A549 treated with Hydrocortisone at 1 μM for 4 hours (cell line): Measurements from ENCODE around the gene CSNK1G2. TPM values are rescaled to one million over a fixed set of nuclear protein-coding genes. Genes with fewer than 3 reads are reported as not detected.

Experiments used
- total RNA-seq: library from RNA; stranded (reverse); fragments of 200-300 nt; extraction: Qiagen RNA extraction; gene quantifications from 5 replicates; pipeline ENCODE4 v1.2.3, GENCODE V29; 2022

CSNK1G2 gene
- total RNA-seq, result 37.9 to 49.6 TPM (median 45.6 TPM) in 5 replicates

DNA sequence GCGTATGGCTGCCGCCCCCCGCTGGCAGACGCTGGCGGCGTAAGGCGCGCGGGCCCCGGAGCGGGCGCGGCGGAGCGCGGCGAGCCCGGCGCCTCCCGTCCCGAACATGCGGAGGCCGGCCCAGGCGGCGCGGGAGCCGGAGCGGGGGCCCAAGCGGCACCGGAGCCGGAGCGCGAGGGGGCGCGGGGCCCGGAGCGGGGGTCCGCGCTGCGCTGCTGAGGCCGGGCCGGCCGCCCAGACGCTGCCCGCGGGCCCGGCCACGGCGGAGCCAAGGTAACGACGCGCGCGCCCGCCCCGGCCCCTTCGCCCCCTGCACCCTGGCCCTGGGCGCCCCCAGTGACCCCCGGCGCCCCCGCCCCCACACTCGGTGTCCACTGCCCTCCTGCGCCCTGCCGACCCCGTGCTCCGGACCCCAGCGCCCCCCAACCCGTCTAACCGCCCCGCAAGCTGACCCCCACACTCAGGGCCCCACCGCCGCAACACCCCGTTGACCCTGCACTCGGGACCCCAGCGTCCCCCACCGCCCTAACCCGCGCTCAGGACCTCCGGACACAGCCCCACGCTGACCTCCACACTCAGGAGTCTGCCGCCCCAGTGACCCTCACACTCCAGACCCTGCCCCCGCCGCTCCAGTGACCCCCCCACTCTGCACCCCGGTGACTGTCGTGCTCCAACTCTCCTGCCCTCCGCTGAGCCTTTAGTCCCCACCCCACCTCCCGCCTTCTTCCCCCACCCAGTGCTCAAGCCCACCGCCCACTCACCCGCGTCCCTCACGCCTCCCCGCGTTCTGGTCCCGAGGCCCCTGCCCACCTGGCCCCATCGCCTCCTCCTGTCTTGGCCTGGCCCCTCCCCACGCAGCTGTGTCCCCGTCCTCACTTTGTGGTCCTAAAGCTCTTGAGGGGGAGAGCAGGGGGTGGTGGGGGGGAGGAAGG lies at the start of gene CSNK1G2:
Gene CSNK1G2, plus strand, starts transcription at position 27 of the 932 bp plus-strand sequence. CDS start 28,601 bp downstream, outside the sequence.

DNA sequence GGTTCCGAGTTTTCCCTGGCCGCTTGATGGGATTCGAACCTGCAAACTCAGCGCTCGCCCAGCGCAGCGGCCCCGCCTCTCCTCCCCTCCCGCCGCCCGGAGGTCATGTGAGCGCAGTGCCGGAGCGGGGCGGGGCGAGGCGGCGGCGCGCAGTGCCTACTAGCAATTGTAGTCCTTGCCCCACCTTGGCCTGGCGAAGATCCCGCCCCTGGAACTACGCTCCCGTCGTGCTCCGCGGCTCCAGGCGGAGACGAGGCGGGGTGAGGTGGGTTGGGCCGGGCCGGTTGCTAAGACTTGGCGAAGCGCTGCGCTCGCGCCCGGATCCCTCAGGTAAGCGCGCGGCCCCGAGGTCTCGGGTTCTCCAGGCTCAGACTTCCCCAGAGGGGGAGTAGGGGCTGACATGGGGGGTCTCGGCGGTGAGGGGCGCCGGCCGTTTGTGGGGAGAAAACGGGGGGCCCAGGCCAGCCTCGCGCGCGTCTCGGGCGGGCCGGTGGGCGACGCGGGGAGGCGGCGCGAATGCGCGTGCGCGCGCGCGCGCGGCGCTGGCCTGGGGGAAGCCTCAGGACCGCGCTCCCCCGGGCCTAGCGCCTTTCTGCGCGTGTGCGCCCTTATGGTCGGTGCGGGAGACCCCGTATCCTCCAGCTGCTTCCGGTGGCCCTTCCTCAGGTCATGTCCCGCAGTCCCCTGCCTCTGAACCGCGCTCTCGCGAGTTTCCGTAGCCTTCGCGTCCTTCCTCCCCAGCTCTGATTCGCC lies 35.7 kb upstream of the CSNK1G2 start, which contains the start of the genes ADAT3 and SCAMP4:
Gene ADAT3, plus strand, starts transcription at position 290 of the 753 bp plus-strand sequence. CDS start 6,649 bp downstream, outside the sequence.
Gene SCAMP4, plus strand, starts transcription at position 290 of the 753 bp plus-strand sequence. CDS start 9,621 bp downstream, outside the sequence.

DNA sequence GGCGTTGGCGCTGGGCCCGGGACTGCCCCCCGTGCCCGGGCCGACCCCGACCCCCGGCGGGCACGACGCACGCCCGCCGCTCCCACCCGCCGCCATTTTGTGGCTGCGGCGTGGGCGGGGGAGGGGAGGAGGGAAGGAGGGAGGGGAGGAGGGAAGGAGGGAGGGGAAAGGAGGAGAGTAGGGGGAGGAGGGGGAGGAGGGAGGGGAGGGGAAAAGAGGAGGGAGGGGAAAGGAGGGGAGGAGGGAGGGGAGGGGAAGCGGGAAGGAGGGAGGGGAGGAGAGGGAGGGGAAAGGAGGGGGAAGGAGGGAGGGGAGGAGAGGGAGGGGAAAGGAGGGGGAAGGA lies 74.6 kb downstream of the CSNK1G2 start, which contains the start of gene BTBD2:
Gene BTBD2, minus strand, starts transcription at position 107 of the 343 bp plus-strand sequence. Its CDS starts 11 bp downstream, at position 96.

Other genes with a start within 250 kb of the CSNK1G2 start
- gene ONECUT3, start 187.7 kb upstream of the CSNK1G2 start, total RNA-seq, result not detected in 5 replicates
- gene ATP8B3, start 128.9 kb upstream of the CSNK1G2 start, total RNA-seq, result 2.6 to 3.6 TPM (median 3.3 TPM) in 5 replicates
- 18.4 to 20.5 TPM (median 19.5 TPM) in 5 replicates for gene REXO1, start 92.7 kb upstream of the CSNK1G2 start, total RNA-seq
- gene KLF16, start 77.6 kb upstream of the CSNK1G2 start, total RNA-seq, result 19.6 to 31.8 TPM (median 26.9 TPM) in 5 replicates
- gene ABHD17A, start 55.7 kb upstream of the CSNK1G2 start, total RNA-seq, result 21.2 to 37.9 TPM (median 35.0 TPM) in 5 replicates
- 2.7 to 6.1 TPM (median 4.6 TPM) in 5 replicates for gene ADAT3, start 35.8 kb upstream of the CSNK1G2 start, total RNA-seq
- 44.5 to 80.6 TPM (median 53.3 TPM) in 5 replicates for gene SCAMP4, start 35.8 kb upstream of the CSNK1G2 start, total RNA-seq
- 35.7 to 46.5 TPM (median 41.7 TPM) in 5 replicates for gene BTBD2, start 74.5 kb downstream of the CSNK1G2 start, total RNA-seq
- 52.0 to 74.0 TPM (median 72.3 TPM) in 5 replicates for gene MKNK2, start 110.1 kb downstream of the CSNK1G2 start, total RNA-seq
- gene MOB3A, start 155.2 kb downstream of the CSNK1G2 start, total RNA-seq, result 13.6 to 17.6 TPM (median 13.7 TPM) in 5 replicates
- gene IZUMO4, start 155.7 kb downstream of the CSNK1G2 start, total RNA-seq, result 0.36 to 0.90 TPM (median 0.56 TPM) in 5 replicates
- 70.5 to 85.8 TPM (median 77.8 TPM) in 5 replicates for gene AP3D1, start 210.4 kb downstream of the CSNK1G2 start, total RNA-seq
- 11.3 to 16.1 TPM (median 14.8 TPM) in 5 replicates for gene DOT1L, start 222.8 kb downstream of the CSNK1G2 start, total RNA-seq